Ascending aorta (tissue), 2 donors: ENCODE measurements around the gene CD6. TPM values are rescaled to one million over a fixed set of nuclear protein-coding genes. Genes with fewer than 3 reads are reported as not detected.

Experiments used
- DNase-seq, 2 donors: peaks; one replicate each; pipeline ENCODE4 v3.0.0-alpha.2; 2019; ENCODE audit warnings: low spot score in 2 of 2
- H3K27ac ChIP-seq, 2 donors: fragments of 200-600 bp; sonication (generic); one replicate each; pipeline ENCODE4 v1.5.1; 2016 to 2017; ENCODE audit warnings: mild to moderate bottlenecking in 1 of 2
- H3K27me3 ChIP-seq: fragments of 200-600 bp; sonication (generic); one replicate; pipeline ENCODE4 v1.5.1; 2017
- H3K36me3 ChIP-seq, 2 donors: fragments of 200-600 bp; sonication (generic); one replicate each; pipeline ENCODE4 v1.5.1; 2016
- H3K4me1 ChIP-seq, 2 donors: fragments of 200-600 bp; sonication (generic); one replicate each; pipeline ENCODE4 v1.5.1; 2016 to 2017; ENCODE audit warnings: mild to moderate bottlenecking in 1 of 2
- H3K4me3 ChIP-seq, 2 donors: fragments of 200-600 bp; sonication (generic); one replicate each; pipeline ENCODE4 v1.5.1; 2016 to 2017; ENCODE audit warnings: mild to moderate bottlenecking in 1 of 2
- H3K9me3 ChIP-seq, 2 donors: fragments of 200-600 bp; sonication (generic); one replicate each; pipeline ENCODE4 v1.5.1; 2016
- CTCF ChIP-seq, 3 experiments: fragments of 200-600 bp in 2 of 3; fragments of 450-650 bp in 1 of 3; sonication (generic) in 2 of 3; IDR thresholded peaks; one replicate each; pipeline ENCODE4 v1.5.1; 2016 to 2019; ENCODE audit warnings: antibody characterized with exemption in 3 of 3, mild to moderate bottlenecking in 1 of 3, moderate library complexity in 1 of 3
- intact Hi-C: fragments of 100-400 bp; cut with DNase I; formaldehyde crosslinking; loops from one replicate; pipeline ENCODE4 v1.15.1; 2023
- total RNA-seq: library from RNA; depleted of rRNA; stranded (reverse); fragments of >200 nt; gene quantifications from one replicate; pipeline ENCODE4 v1.1.0, GENCODE V29; 2016

Gene CD6
- total RNA-seq, 1 donor from 2014 or later: not detected

- Histone ChIP-seq H3K4me3 (no peak overlapping the region), H3K36me3 (no peaks in the 10 kb centered on the region), H3K4me1 (peaks cover 5 to 6% of the 10 kb centered on the region in 2 donors), H3K27me3 (no peaks in the 10 kb centered on the region), H3K27ac (peak overlapping the region in 1 of 2 donors; percentile 29), H3K9me3 (no peaks in the 10 kb centered on the region)
- TF ChIP-seq CTCF (IDR thresholded peaks at IDR 0.05): no peak
- intact Hi-C loops: loop anchor here (5.0 kb wide), 1 partner anchor 36 kb away; no protein-coding TSS in a partner anchor
- DNase-seq: no peak
These were observed 17.7 kb upstream of the CD6 start for GRCh38 chr11:60953781-60954180.

GRCh38 chr11:60954421-60954820 lies 17.1 kb upstream of the CD6 start:
- Histone ChIP-seq H3K4me3 (no peak overlapping the region), H3K9me3 (no peaks in the 10 kb centered on the region), H3K4me1 (peaks cover 5 to 6% of the 10 kb centered on the region in 2 donors), H3K27ac (no peak overlapping the region), H3K36me3 (no peaks in the 10 kb centered on the region), H3K27me3 (no peaks in the 10 kb centered on the region)
- no peak for TF ChIP-seq CTCF (IDR thresholded peaks at IDR 0.05)
- intact Hi-C loops: loop anchor here (5.0 kb wide), 1 partner anchor 37 kb away; no protein-coding TSS in a partner anchor
- DNase-seq: no peak

- DNase-seq: no peak
- Histone ChIP-seq H3K27me3 (no peaks in the 10 kb centered on the region), H3K4me3 (no peak overlapping the region), H3K4me1 (peaks cover 5 to 6% of the 10 kb centered on the region in 2 donors), H3K36me3 (no peaks in the 10 kb centered on the region), H3K9me3 (no peaks in the 10 kb centered on the region), H3K27ac (no peak overlapping the region)
- intact Hi-C loops: no loop called here
- TF ChIP-seq CTCF (IDR thresholded peaks at IDR 0.05): no peak
These were observed 15.9 kb upstream of the CD6 start for GRCh38 chr11:60955571-60955970.

GRCh38 chr11:60957188-60957587 lies 14.3 kb upstream of the CD6 start:
- H3K27me3 ChIP-seq: no peaks in the 10 kb centered on the region
- H3K27ac ChIP-seq: no peak overlapping the region

GRCh38 chr11:60959431-60959830 lies 12.0 kb upstream of the CD6 start:
- Histone ChIP-seq H3K36me3 (no peaks in the 10 kb centered on the region), H3K4me3 (no peak overlapping the region), H3K9me3 (no peaks in the 10 kb centered on the region), H3K4me1 (no peaks in the 10 kb centered on the region), H3K27ac (no peak overlapping the region), H3K27me3 (no peaks in the 10 kb centered on the region)
- no peak for DNase-seq
- TF ChIP-seq CTCF (IDR thresholded peaks at IDR 0.05): no peak
- intact Hi-C loops: no loop called here

More at GRCh38 chr11:60957188-60957587, 14.3 kb upstream of the CD6 start:
- TF ChIP-seq CTCF (IDR thresholded peaks at IDR 0.05): no peak
- Histone ChIP-seq H3K9me3 (no peaks in the 10 kb centered on the region), H3K4me3 (no peak overlapping the region), H3K4me1 (no peaks in the 10 kb centered on the region), H3K36me3 (no peaks in the 10 kb centered on the region)
- DNase-seq: no peak
- intact Hi-C loops: no loop called here

- intact Hi-C loops: no loop called here
- no peaks in the 10 kb centered on the region for H3K27me3 ChIP-seq
- DNase-seq: no peak
- no peaks in the 10 kb centered on the region for H3K36me3 ChIP-seq
- H3K9me3 ChIP-seq: no peaks in the 10 kb centered on the region
- H3K4me3 ChIP-seq: no peak overlapping the region
- no peak overlapping the region for H3K27ac ChIP-seq
- no peak for TF ChIP-seq CTCF (IDR thresholded peaks at IDR 0.05)
- no peaks in the 10 kb centered on the region for H3K4me1 ChIP-seq
These were observed 11.1 kb upstream of the CD6 start for GRCh38 chr11:60960405-60960804.
